A673 (cell line): ENCODE measurements around the gene ENTPD2.

ENCODE experiments used
- CTCF ChIP-seq: fragments of 300-800, 200-600 bp; sonication (generic); conservative IDR thresholded peaks from 2 replicates; pipeline ENCODE4 v1.5.1; 2017; ENCODE audit warnings: low read depth, mild to moderate bottlenecking, antibody characterized with exemption, low read length, moderate library complexity, mixed read lengths
- EZH2 ChIP-seq: fragments of 200-600 bp; sonication (generic); IDR thresholded peaks from 2 replicates; pipeline ENCODE4 v1.6.1; 2017; ENCODE audit warnings: borderline replicate concordance, low read depth, mild to moderate bottlenecking, mixed read lengths, antibody characterized with exemption, low read length; ENCODE audit not compliant: poor library complexity, severe bottlenecking

GRCh38 chr9:137051145-137051724 is 2.6 kb downstream of the ENTPD2 start:
- TF ChIP-seq CTCF, result no peak
- TF ChIP-seq EZH2, result no peak
